Neural progenitor cell (in vitro differentiated cells): ENCODE results near the gene TICAM1.

ENCODE experiments used
- CTCF ChIP-seq: fragments of 200-600 bp; sonication (generic); IDR thresholded peaks from 2 replicates; pipeline ENCODE4 v1.5.1; 2017; ENCODE audit warnings: antibody characterized with exemption, mild to moderate bottlenecking
- EZH2 ChIP-seq: fragments of 200-600 bp; sonication (generic); IDR thresholded peaks from 2 replicates; pipeline ENCODE4 v1.6.1; 2017; ENCODE audit warnings: antibody characterized with exemption, mild to moderate bottlenecking, moderate library complexity
- EZH2phosphoT487 ChIP-seq: fragments of 200-600 bp; sonication (generic); IDR thresholded peaks from 2 replicates; pipeline ENCODE4 v1.6.1; 2017; ENCODE audit warnings: antibody characterized with exemption

GRCh38 chr19:4878491-4878968 lies 47.0 kb upstream of the TICAM1 start:
- no peak for TF ChIP-seq CTCF
- no peak for TF ChIP-seq EZH2
- TF ChIP-seq EZH2phosphoT487: no peak
